Astrocyte (in vitro differentiated cells and primary cell): ENCODE results near the gene ALDOA. TPM values are rescaled to one million over a fixed set of nuclear protein-coding genes. Genes with fewer than 3 reads are reported as not detected.

Experiments used
- DNase-seq: peaks from one replicate; pipeline ENCODE4 v3.0.0-alpha.2; 2010; ENCODE audit warnings: low read depth
- FAIRE-seq: peaks from 2 replicates; lab custom pipeline; 2011; peaks lifted over from hg19 to GRCh38; lab: Jason Lieb, UNC
- H2AFZ ChIP-seq: 2 replicates; pipeline ENCODE4 v1.6.0; 2012; ENCODE audit warnings: low read depth, low read length, inconsistent platforms
- H3K27ac ChIP-seq: 2 replicates; pipeline ENCODE4 v1.5.1; 2011; ENCODE audit warnings: low read depth, low read length, inconsistent platforms
- H3K27me3 ChIP-seq: 2 replicates; pipeline ENCODE4 v1.6.0; 2011; ENCODE audit warnings: low read length, inconsistent platforms; ENCODE audit not compliant: insufficient read depth
- H3K36me3 ChIP-seq: 2 replicates; pipeline ENCODE4 v1.5.1; 2011; ENCODE audit warnings: low read length, inconsistent platforms; ENCODE audit not compliant: insufficient read depth
- H3K4me1 ChIP-seq: 2 replicates; pipeline ENCODE4 v1.5.1; 2011; ENCODE audit warnings: low read length, inconsistent platforms; ENCODE audit not compliant: insufficient read depth
- H3K4me2 ChIP-seq: 2 replicates; pipeline ENCODE4 v1.6.0; 2012; ENCODE audit warnings: low read length, inconsistent platforms
- H3K4me3 ChIP-seq: 2 replicates; pipeline ENCODE4 v1.5.1; 2011; ENCODE audit warnings: low read depth, mild to moderate bottlenecking, low read length, inconsistent platforms; ENCODE audit not compliant: insufficient read depth
- H3K79me2 ChIP-seq: 2 replicates; pipeline ENCODE4 v1.6.0; 2012; ENCODE audit warnings: mild to moderate bottlenecking, low read length, inconsistent platforms; ENCODE audit not compliant: insufficient read depth
- H3K9ac ChIP-seq: 2 replicates; pipeline ENCODE4 v1.6.0; 2012; ENCODE audit warnings: mild to moderate bottlenecking, low read length, inconsistent platforms
- H3K9me3 ChIP-seq: 2 replicates; pipeline ENCODE4 v1.5.1; 2012; ENCODE audit warnings: low read depth, mild to moderate bottlenecking, low read length, inconsistent platforms; ENCODE audit not compliant: insufficient read depth
- H4K20me1 ChIP-seq: 2 replicates; pipeline ENCODE4 v1.6.0; 2012; ENCODE audit warnings: low read length, inconsistent platforms; ENCODE audit not compliant: insufficient read depth
- H3K27ac Mint-ChIP-seq: one replicate; pipeline ENCODE4 v1.8.0; 2021; ENCODE audit warnings: mild to moderate bottlenecking, mixed read lengths; ENCODE audit not compliant: unreplicated experiment
- H3K27me3 Mint-ChIP-seq: one replicate; pipeline ENCODE4 v1.8.0; 2021; ENCODE audit warnings: low read depth, mixed read lengths; ENCODE audit not compliant: unreplicated experiment
- H3K36me3 Mint-ChIP-seq: one replicate; pipeline ENCODE4 v1.8.0; 2021; ENCODE audit warnings: low read depth, mixed read lengths; ENCODE audit not compliant: unreplicated experiment
- H3K4me1 Mint-ChIP-seq: one replicate; pipeline ENCODE4 v1.8.0; 2021; ENCODE audit warnings: low read depth, mixed read lengths; ENCODE audit not compliant: unreplicated experiment
- H3K4me3 Mint-ChIP-seq: one replicate; pipeline ENCODE4 v1.8.0; 2021; ENCODE audit warnings: mild to moderate bottlenecking, moderate library complexity, mixed read lengths; ENCODE audit not compliant: unreplicated experiment
- H3K9me3 Mint-ChIP-seq: one replicate; pipeline ENCODE4 v1.8.0; 2021; ENCODE audit warnings: mild to moderate bottlenecking, mixed read lengths; ENCODE audit not compliant: unreplicated experiment
- EZH2 ChIP-seq: IDR thresholded peaks from 2 replicates; pipeline ENCODE4 v1.6.1; 2012; ENCODE audit warnings: mild to moderate bottlenecking, low read length, inconsistent platforms; ENCODE audit not compliant: insufficient read depth
- total RNA-seq: library from RNA; stranded (reverse); gene quantifications from 2 replicates; pipeline ENCODE4 v1.2.1, GENCODE V29; 2021
- TF ChIP-seq, protein P1 (sequence below): IDR thresholded peaks from 2 replicates; pipeline ENCODE4 v1.5.1; 2011; ENCODE audit warnings: low read depth, mild to moderate bottlenecking, inconsistent platforms, low read length, moderate library complexity; ENCODE audit not compliant: insufficient read depth

ALDOA gene
- total RNA-seq, 1 donor from 2014 or later = 1,795 TPM

DNA sequence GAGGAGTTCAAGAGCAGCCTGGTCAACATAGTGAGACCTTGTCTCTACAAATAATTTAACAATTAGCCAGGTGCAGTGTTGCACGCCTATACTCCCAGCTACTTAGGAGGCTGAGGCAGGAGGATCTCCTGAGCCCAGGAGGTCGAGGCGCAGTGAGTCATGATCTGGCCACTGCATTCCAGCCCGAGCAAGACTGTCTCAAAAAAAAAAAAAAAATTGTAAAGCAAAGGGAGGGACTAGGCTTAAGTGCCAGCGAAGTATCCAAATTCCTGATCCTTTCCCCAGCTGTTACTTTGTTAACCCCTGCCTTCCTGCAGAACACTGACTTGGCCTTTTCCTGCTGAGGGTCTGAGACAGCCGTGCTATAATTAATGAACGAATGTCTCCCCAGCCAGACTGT, 45.1 kb downstream of the ALDOA start:
- Histone ChIP-seq H3K4me1 (no peaks in the 10 kb centered on the region), H3K4me2 (no peak overlapping the region), H3K9ac (no peak overlapping the region), H3K27ac (no peak overlapping the region), H3K4me3 (no peak overlapping the region), H3K27me3 (no peaks in the 10 kb centered on the region), H2AFZ (no peak overlapping the region), H3K36me3 (no peaks in the 10 kb centered on the region), H4K20me1 (no peaks in the 10 kb centered on the region), H3K9me3 (no peaks in the 10 kb centered on the region), H3K79me2 (no peaks in the 10 kb centered on the region)
- DNase-seq (no peak), FAIRE-seq (no peak)
- peaks cover 8% of the 10 kb centered on the region for H3K36me3 Mint-ChIP-seq
- no peak overlapping the region for H3K27ac Mint-ChIP-seq
- no peak overlapping the region for H3K4me3 Mint-ChIP-seq
- H3K4me1 Mint-ChIP-seq = peaks cover 6% of the 10 kb centered on the region
- no peaks in the 10 kb centered on the region for H3K9me3 Mint-ChIP-seq
- H3K27me3 Mint-ChIP-seq = no peaks in the 10 kb centered on the region
- no peak for TF ChIP-seq EZH2

GRCh38 chr16:30112197-30113030, 46.9 kb downstream of the ALDOA start:
- TF ChIP-seq, protein P1, sequence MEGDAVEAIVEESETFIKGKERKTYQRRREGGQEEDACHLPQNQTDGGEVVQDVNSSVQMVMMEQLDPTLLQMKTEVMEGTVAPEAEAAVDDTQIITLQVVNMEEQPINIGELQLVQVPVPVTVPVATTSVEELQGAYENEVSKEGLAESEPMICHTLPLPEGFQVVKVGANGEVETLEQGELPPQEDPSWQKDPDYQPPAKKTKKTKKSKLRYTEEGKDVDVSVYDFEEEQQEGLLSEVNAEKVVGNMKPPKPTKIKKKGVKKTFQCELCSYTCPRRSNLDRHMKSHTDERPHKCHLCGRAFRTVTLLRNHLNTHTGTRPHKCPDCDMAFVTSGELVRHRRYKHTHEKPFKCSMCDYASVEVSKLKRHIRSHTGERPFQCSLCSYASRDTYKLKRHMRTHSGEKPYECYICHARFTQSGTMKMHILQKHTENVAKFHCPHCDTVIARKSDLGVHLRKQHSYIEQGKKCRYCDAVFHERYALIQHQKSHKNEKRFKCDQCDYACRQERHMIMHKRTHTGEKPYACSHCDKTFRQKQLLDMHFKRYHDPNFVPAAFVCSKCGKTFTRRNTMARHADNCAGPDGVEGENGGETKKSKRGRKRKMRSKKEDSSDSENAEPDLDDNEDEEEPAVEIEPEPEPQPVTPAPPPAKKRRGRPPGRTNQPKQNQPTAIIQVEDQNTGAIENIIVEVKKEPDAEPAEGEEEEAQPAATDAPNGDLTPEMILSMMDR = peak; percentile 22
- no peak for TF ChIP-seq EZH2
- H3K36me3 Mint-ChIP-seq = peaks cover 9% of the 10 kb centered on the region
- peaks cover 6% of the 10 kb centered on the region for H3K4me1 Mint-ChIP-seq
- no peak overlapping the region for H3K9ac ChIP-seq
- no peak overlapping the region for H3K27ac Mint-ChIP-seq
- DNase-seq (no peak), FAIRE-seq (no peak)
- H3K27ac ChIP-seq = no peak overlapping the region
- H4K20me1 ChIP-seq = no peaks in the 10 kb centered on the region
- H2AFZ ChIP-seq = no peak overlapping the region
- no peaks in the 10 kb centered on the region for H3K4me1 ChIP-seq
- no peak overlapping the region for H3K4me3 ChIP-seq
- peaks cover 5% of the 10 kb centered on the region for H3K36me3 ChIP-seq
- H3K27me3 ChIP-seq = no peaks in the 10 kb centered on the region
- H3K79me2 ChIP-seq = no peaks in the 10 kb centered on the region
- no peak overlapping the region for H3K4me2 ChIP-seq
- H3K9me3 ChIP-seq = no peaks in the 10 kb centered on the region
- no peaks in the 10 kb centered on the region for H3K27me3 Mint-ChIP-seq
- H3K9me3 Mint-ChIP-seq = no peaks in the 10 kb centered on the region
- no peak overlapping the region for H3K4me3 Mint-ChIP-seq

DNA sequence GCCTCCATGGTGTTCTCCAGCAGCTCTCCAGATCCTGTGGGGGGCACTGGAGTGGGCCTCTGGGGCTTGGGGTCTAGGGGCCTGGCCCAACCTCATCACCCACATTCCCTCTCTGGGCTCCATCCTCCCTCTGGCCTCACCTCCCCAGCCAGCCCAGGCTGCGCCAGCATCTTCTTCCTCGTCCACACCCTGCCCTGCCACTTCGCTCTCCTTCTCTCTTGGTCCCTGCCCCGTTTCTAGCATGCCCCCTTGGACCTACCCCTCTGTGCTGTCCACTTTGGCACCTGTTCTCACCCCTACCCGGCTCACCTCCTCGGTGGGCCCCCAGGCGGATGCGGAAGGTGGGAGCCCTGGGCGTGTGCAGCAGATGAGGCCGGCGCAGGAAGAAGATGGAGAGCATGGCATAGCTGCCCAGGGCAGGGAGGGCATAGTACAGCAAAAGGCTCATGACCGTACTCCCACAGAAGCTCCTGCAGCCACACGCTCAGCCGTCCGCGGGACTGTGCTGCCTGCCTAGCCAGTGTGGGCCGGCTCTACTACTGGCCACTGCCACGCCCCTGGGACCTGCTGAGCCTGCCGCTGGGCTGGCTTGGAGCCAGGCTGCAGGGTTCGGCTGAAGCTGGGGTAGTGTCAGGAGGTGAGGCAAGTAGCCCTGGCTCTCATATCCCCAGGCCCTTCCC, 47.6 kb downstream of the ALDOA start, which contains the start of gene GDPD3:
TSS of gene GDPD3 (minus strand) at position 507 of the 680 bp plus-strand sequence. CDS start at position 448, 59 bp downstream.
- no peaks in the 10 kb centered on the region for H3K4me1 ChIP-seq
- no peaks in the 10 kb centered on the region for H3K9me3 ChIP-seq
- no peak for TF ChIP-seq EZH2
- TF ChIP-seq, protein P1 = peak; percentile 0
- H3K79me2 ChIP-seq = no peaks in the 10 kb centered on the region
- FAIRE-seq = no peak
- Mint-ChIP-seq H3K36me3 (peaks cover 9% of the 10 kb centered on the region), H3K9me3 (no peaks in the 10 kb centered on the region), H3K27me3 (no peaks in the 10 kb centered on the region), H3K4me1 (peaks cover 6% of the 10 kb centered on the region), H3K27ac (no peak within 1 kb of the TSS), H3K4me3 (no peak within 1 kb of the TSS)
- H3K27me3 ChIP-seq = no peaks in the 10 kb centered on the region
- H2AFZ ChIP-seq = no peak within 1 kb of the TSS
- H3K9ac ChIP-seq = no peak within 1 kb of the TSS
- H3K27ac ChIP-seq = no peak within 1 kb of the TSS
- H3K4me2 ChIP-seq = no peak within 1 kb of the TSS
- DNase-seq = no peak
- H4K20me1 ChIP-seq = no peaks in the 10 kb centered on the region
- H3K4me3 ChIP-seq = no peak within 1 kb of the TSS
- H3K36me3 ChIP-seq = peaks cover 9% of the 10 kb centered on the region
